HFFc6 (cell line): Measurements from ENCODE around the gene ZNF512B. TPM values are rescaled to one million over a fixed set of nuclear protein-coding genes. Genes with fewer than 3 reads are reported as not detected.
A peak's percentile ranks its signal among the peaks of the same experiment; 100 is the strongest.

Experiments used
- DNase-seq: peaks from one replicate; pipeline ENCODE4 v3.0.0-alpha.2; 2018
- H3K27ac Mint-ChIP-seq: 2 replicates; pipeline ENCODE4 v1.8.0; 2020; ENCODE audit warnings: mild to moderate bottlenecking, mixed read lengths
- H3K27me3 Mint-ChIP-seq: 2 replicates; pipeline ENCODE4 v1.8.0; 2021; ENCODE audit warnings: mild to moderate bottlenecking, moderate library complexity, mixed read lengths; ENCODE audit not compliant: insufficient read depth
- H3K36me3 Mint-ChIP-seq: 2 replicates; pipeline ENCODE4 v1.8.0; 2021; ENCODE audit warnings: low read depth, mixed read lengths
- H3K4me1 Mint-ChIP-seq: 2 replicates; pipeline ENCODE4 v1.8.0; 2020; ENCODE audit warnings: low read depth, mixed read lengths
- H3K4me3 Mint-ChIP-seq: 2 replicates; pipeline ENCODE4 v1.8.0; 2020; ENCODE audit warnings: mild to moderate bottlenecking, moderate library complexity, mixed read lengths
- H3K9me3 Mint-ChIP-seq: 2 replicates; pipeline ENCODE4 v1.8.0; 2020; ENCODE audit warnings: mild to moderate bottlenecking, mixed read lengths
- total RNA-seq, 6 experiments: library from RNA; stranded (reverse); fragmentation: NEBNext Ultra II Directional; extraction: Animal tissue kit (Norgen Biotek cat#: 25700); gene quantifications; 2 replicates in 1 of 6; 3 replicates in 5 of 6; pipeline ENCODE4 v1.2.3, GENCODE V29; 2021
- TF ChIP-seq, protein P1 (sequence below): fragments of 200-600 bp; sonication (generic); IDR thresholded peaks from 2 replicates; pipeline ENCODE4 v1.5.0; 2021; ENCODE audit warnings: antibody characterized with exemption, mild to moderate bottlenecking

The ZNF512B gene
- total RNA-seq, 6 experiments from 2014 or later, result 20.7 to 26.1 (median 21.4) TPM

DNA sequence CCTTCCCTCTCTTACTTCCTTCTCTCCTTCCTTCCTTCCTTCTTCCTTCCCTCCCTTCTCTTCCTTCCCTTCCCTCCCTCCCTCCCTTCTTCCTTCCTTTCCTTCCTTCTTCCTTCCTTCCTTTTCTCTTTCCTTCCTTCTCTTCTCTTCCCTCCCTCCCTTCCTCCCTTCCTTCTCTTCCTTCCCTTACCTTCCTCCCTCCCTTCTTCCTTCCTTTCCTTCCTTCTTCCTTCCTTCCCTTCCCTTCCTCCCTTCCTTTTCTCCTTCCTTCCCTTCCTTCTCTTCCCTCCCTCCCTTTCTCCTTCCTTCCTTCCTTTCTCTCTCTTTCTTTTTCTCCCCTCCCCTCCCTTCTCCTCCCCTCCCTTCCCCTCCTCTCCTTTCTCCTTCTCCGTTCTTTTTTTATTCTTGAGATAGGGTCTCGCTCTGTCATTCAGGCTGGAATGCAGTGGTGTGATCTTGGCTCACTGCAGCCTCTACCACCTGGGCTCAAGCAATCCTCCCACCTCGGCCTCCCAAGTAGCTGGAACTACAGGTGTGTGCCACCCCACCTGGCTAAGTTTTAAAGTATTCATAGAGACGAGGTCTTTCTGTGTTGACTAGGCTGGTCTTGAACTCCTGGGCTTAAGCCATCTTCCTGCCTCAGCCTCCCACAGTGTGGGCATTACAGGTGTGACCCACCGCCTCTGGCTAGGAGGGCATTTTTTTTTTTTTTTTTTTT lies 1.1 kb upstream of the ZNF512B start:
- Mint-ChIP-seq H3K4me1 (peaks cover 31% of the 10 kb centered on the region), H3K9me3 (no peaks in the 10 kb centered on the region), H3K4me3 (peak overlapping the region; percentile 80; the same call in 1 of the 2 replicates), H3K36me3 (no peaks in the 10 kb centered on the region), H3K27me3 (no peaks in the 10 kb centered on the region; the same call in none of the 2 replicates), H3K27ac (no peak overlapping the region)
- TF ChIP-seq, protein P1, sequence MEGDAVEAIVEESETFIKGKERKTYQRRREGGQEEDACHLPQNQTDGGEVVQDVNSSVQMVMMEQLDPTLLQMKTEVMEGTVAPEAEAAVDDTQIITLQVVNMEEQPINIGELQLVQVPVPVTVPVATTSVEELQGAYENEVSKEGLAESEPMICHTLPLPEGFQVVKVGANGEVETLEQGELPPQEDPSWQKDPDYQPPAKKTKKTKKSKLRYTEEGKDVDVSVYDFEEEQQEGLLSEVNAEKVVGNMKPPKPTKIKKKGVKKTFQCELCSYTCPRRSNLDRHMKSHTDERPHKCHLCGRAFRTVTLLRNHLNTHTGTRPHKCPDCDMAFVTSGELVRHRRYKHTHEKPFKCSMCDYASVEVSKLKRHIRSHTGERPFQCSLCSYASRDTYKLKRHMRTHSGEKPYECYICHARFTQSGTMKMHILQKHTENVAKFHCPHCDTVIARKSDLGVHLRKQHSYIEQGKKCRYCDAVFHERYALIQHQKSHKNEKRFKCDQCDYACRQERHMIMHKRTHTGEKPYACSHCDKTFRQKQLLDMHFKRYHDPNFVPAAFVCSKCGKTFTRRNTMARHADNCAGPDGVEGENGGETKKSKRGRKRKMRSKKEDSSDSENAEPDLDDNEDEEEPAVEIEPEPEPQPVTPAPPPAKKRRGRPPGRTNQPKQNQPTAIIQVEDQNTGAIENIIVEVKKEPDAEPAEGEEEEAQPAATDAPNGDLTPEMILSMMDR, result no peak
- no peak for DNase-seq

GRCh38 chr20:63968928-63969760 lies 586 bp downstream of the ZNF512B start:
- Mint-ChIP-seq H3K27me3 (no peaks in the 10 kb centered on the region; the same call in none of the 2 replicates), H3K36me3 (no peaks in the 10 kb centered on the region), H3K4me3 (peak overlapping the region; percentile 89), H3K27ac (peak overlapping the region; percentile 65), H3K9me3 (no peaks in the 10 kb centered on the region), H3K4me1 (peaks cover 25% of the 10 kb centered on the region)
- DNase-seq, result no peak
- TF ChIP-seq, protein P1, result no peak

DNA sequence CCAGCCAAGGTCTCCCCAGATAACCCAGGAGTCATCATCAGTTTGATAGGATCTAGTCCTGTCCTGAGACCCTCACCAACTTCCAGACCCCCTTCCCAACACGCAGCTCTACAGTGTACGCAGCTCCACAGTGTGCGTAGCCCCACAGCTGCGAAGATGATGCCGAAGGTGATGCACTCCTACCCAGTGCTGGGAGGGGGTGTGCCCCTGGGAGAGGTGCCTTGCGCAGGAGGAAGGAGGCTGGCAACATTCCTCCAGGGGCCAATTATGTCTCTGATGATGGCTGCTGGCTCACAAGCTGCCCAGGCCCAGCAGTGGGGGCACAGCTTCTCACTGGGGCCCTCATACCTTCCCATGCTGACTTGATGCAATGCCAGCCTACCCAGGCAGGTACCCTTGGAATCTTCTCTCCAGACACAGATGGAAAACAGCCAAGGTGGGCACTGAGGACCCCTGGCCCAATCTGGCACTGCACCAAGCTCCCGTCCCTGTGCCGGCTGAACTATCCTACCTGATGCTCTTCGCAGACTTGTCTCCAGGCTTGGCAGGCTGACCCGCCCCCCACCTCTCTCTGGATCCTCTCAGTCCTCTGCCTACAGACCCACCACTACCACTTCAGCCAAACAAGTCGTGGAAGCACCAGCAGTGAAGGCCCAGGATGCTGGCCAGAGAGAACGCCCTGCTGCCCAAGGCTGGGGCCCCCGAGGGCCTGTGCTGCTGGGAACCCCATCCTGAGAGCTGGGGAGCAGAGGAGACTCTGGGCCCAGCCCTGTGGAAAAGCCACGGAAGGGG lies 1.4 kb downstream of the ZNF512B start:
- TF ChIP-seq, protein P1, result no peak
- no peaks in the 10 kb centered on the region for H3K36me3 Mint-ChIP-seq
- peak overlapping the region; percentile 65 for H3K27ac Mint-ChIP-seq
- no peaks in the 10 kb centered on the region; the same call in none of the 2 replicates for H3K27me3 Mint-ChIP-seq
- no peaks in the 10 kb centered on the region for H3K9me3 Mint-ChIP-seq
- H3K4me1 Mint-ChIP-seq, result peaks cover 17% of the 10 kb centered on the region
- peak overlapping the region; percentile 89 for H3K4me3 Mint-ChIP-seq
- no peak for DNase-seq

- Mint-ChIP-seq H3K27me3 (no peaks in the 10 kb centered on the region; the same call in none of the 2 replicates), H3K4me1 (peaks cover 15% of the 10 kb centered on the region), H3K27ac (no peak overlapping the region), H3K36me3 (no peaks in the 10 kb centered on the region), H3K4me3 (no peak overlapping the region; the same call in 1 of the 2 replicates), H3K9me3 (no peaks in the 10 kb centered on the region)
- no peak for DNase-seq
- TF ChIP-seq, protein P1, result no peak
Observed at GRCh38 chr20:63967330-63968135, 2.2 kb downstream of the ZNF512B start.

DNA sequence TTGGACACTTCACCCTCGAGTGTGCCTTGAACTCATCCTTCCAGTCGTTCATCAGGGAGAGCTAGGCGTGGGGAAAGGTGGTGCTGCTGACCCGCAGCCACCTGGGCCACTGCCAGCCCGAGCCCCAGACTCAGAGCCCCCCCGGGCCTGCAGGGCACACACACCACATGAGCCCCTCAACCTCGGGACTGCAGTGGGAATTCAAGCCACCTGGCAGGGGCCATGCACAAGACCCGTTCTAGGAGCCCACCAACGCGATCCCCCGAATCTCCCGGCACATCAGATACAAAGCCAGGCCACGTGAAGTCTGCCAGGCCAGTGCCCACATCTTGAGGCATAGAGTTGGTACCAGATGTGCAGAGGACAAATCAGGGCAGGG lies 2.8 kb downstream of the ZNF512B start:
- no peaks in the 10 kb centered on the region; the same call in none of the 2 replicates for H3K27me3 Mint-ChIP-seq
- TF ChIP-seq, protein P1, result no peak
- DNase-seq, result no peak
- peaks cover 10% of the 10 kb centered on the region for H3K4me1 Mint-ChIP-seq
- H3K27ac Mint-ChIP-seq, result no peak overlapping the region
- H3K9me3 Mint-ChIP-seq, result no peaks in the 10 kb centered on the region
- H3K36me3 Mint-ChIP-seq, result no peaks in the 10 kb centered on the region
- H3K4me3 Mint-ChIP-seq, result no peak overlapping the region
